HL-60 (cell line): Measurements from ENCODE around the gene SYCP2.
"Not testable (repeated sequence)": the region's sequence is repeated elsewhere in the genome, so short reads cannot be mapped to it uniquely, and the experiment has no call there.

Source experiments
- DNase-seq, 2 experiments: peaks; one replicate each; pipeline ENCODE4 v3.0.0-alpha.2; 2010 to 2020; ENCODE audit warnings: low read depth in 1 of 2, low spot score in 1 of 2
- H3K27ac ChIP-seq: fragments of 250-450 bp; sonication (Bioruptor Pico); replicated peaks from 2 replicates; pipeline ENCODE4 v1.5.1; 2020; ENCODE audit warnings: mild to moderate bottlenecking, moderate library complexity
- H3K27me3 ChIP-seq: fragments of 250-450 bp; sonication (Bioruptor Pico); 2 replicates; pipeline ENCODE4 v1.5.1; 2021; ENCODE audit warnings: mild to moderate bottlenecking, moderate library complexity; ENCODE audit not compliant: insufficient read depth, poor library complexity, severe bottlenecking
- H3K4me3 ChIP-seq: replicated peaks from 2 replicates; pipeline ENCODE4 v1.5.1; 2011; ENCODE audit warnings: mild to moderate bottlenecking, control low read depth, low read length; ENCODE audit not compliant: insufficient read depth
- GABPA ChIP-seq: IDR thresholded peaks from 2 replicates; pipeline ENCODE4 v1.6.1; 2012; ENCODE audit warnings: low read depth
- POLR2AphosphoS5 ChIP-seq: IDR thresholded peaks from 2 replicates; pipeline ENCODE4 v1.6.1; 2012; ENCODE audit warnings: low read depth
- SPI1 ChIP-seq: IDR thresholded peaks from 2 replicates; pipeline ENCODE4 v1.6.1; 2012; ENCODE audit warnings: low read depth, mild to moderate bottlenecking, borderline replicate concordance
- TF ChIP-seq, protein P1 (sequence below): IDR thresholded peaks from one replicate; pipeline ENCODE4 v1.5.1; 2011; ENCODE audit warnings: low read length, control low read depth, inconsistent platforms; ENCODE audit not compliant: insufficient read depth
- TF ChIP-seq, protein P2 (sequence below): IDR thresholded peaks from 2 replicates; pipeline ENCODE4 v1.6.1; 2012; ENCODE audit warnings: low read depth; ENCODE audit not compliant: insufficient replicate concordance

Gene SYCP2

DNA sequence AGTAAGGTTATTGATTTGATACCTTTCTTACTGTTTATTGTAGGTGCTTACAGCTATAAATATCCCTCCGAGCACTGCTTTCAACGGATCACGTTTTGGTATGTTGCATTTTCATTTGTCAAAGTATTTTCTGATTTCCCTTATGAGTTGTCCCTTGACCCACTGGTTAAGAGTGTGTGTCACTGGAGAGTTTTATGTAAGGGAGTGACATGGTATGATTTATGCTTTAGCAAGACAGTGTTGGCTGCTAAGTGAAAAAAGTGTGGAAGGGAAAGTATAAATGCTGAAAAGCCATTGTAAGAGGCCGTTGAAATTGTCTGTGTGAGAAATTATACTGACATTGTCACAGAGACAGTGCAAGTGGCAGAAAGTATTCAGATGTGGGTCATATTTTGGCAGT is 72.0 kb downstream of the SYCP2 start:
- no peak for TF ChIP-seq SPI1
- TF ChIP-seq GABPA, result no peak
- TF ChIP-seq, protein P1, sequence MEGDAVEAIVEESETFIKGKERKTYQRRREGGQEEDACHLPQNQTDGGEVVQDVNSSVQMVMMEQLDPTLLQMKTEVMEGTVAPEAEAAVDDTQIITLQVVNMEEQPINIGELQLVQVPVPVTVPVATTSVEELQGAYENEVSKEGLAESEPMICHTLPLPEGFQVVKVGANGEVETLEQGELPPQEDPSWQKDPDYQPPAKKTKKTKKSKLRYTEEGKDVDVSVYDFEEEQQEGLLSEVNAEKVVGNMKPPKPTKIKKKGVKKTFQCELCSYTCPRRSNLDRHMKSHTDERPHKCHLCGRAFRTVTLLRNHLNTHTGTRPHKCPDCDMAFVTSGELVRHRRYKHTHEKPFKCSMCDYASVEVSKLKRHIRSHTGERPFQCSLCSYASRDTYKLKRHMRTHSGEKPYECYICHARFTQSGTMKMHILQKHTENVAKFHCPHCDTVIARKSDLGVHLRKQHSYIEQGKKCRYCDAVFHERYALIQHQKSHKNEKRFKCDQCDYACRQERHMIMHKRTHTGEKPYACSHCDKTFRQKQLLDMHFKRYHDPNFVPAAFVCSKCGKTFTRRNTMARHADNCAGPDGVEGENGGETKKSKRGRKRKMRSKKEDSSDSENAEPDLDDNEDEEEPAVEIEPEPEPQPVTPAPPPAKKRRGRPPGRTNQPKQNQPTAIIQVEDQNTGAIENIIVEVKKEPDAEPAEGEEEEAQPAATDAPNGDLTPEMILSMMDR, result no peak
- TF ChIP-seq, protein P2, sequence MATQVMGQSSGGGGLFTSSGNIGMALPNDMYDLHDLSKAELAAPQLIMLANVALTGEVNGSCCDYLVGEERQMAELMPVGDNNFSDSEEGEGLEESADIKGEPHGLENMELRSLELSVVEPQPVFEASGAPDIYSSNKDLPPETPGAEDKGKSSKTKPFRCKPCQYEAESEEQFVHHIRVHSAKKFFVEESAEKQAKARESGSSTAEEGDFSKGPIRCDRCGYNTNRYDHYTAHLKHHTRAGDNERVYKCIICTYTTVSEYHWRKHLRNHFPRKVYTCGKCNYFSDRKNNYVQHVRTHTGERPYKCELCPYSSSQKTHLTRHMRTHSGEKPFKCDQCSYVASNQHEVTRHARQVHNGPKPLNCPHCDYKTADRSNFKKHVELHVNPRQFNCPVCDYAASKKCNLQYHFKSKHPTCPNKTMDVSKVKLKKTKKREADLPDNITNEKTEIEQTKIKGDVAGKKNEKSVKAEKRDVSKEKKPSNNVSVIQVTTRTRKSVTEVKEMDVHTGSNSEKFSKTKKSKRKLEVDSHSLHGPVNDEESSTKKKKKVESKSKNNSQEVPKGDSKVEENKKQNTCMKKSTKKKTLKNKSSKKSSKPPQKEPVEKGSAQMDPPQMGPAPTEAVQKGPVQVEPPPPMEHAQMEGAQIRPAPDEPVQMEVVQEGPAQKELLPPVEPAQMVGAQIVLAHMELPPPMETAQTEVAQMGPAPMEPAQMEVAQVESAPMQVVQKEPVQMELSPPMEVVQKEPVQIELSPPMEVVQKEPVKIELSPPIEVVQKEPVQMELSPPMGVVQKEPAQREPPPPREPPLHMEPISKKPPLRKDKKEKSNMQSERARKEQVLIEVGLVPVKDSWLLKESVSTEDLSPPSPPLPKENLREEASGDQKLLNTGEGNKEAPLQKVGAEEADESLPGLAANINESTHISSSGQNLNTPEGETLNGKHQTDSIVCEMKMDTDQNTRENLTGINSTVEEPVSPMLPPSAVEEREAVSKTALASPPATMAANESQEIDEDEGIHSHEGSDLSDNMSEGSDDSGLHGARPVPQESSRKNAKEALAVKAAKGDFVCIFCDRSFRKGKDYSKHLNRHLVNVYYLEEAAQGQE, result no peak
- TF ChIP-seq POLR2AphosphoS5, result no peak
- Histone ChIP-seq H3K27me3 (no peaks in the 10 kb centered on the region), H3K27ac (no peak overlapping the region), H3K4me3 (no peak overlapping the region)
- DNase-seq, result no peak

DNA sequence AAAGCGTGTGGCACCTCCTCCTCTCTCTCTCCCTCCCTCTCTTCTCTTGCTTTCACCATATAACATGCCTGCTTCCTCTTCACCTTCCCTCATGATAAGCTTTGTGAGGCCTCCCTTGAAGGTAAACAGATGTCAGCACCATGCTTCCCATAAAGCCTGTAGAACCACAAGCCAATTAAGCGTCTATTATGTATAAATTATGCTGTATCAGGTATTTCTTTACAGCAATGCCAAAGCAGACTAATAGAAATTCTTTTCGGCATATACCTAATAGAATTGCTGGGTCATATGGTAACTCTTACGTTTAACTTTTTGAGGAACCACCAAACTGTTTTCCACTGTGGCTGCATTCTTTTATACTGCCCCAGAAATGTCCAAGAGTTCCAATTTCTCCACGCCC is 75.0 kb downstream of the SYCP2 start:
- TF ChIP-seq POLR2AphosphoS5 (no peak), GABPA (no peak), SPI1 (no peak)
- H3K4me3 ChIP-seq, result no peak overlapping the region
- H3K27ac ChIP-seq, result no peak overlapping the region
- no peaks in the 10 kb centered on the region for H3K27me3 ChIP-seq
- DNase-seq, result no peak

DNA sequence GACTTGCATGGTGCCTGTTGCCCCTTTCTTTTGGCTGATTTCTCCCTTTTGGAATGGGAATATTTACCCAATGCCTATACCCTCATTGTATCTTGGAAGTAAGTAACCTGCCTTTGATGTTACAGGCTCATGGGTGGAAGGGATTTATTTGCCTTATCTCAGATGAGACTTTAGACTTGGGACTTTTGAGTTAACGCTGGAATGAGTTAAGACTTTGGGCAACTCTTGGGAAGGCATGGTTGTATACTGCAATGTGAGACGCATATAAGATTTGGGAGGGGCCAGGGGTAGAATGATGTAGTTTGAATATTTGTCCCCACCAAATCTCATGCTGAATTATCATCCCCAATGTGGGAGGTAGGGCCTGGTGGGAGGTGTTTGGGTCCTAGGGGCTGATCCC is 75.5 kb downstream of the SYCP2 start:
- TF ChIP-seq GABPA (no peak), POLR2AphosphoS5 (no peak), SPI1 (no peak)
- TF ChIP-seq, protein P1, result no peak
- TF ChIP-seq, protein P2, result no peak
- no peak for DNase-seq
- H3K27me3 ChIP-seq, result no peaks in the 10 kb centered on the region
- H3K27ac ChIP-seq, result no peak overlapping the region
- no peak overlapping the region for H3K4me3 ChIP-seq

DNA sequence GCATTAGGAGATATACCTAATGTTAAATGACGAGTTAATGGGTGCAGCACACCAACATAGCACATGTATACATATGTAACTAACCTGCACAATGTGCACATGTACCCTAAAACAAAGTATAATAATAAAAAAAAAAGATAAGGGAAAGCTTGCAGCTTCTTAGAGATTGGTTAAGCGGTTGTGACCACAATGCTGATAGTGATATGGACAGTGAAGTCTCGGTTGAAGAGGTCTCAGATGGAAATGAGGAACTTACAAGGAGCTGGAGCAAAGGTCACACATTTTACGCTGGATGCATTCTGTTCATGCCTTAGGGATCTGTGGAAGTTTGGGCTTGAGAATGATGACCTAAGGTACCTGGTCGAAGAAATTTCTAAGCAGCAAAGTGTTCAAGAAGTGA is 76.5 kb downstream of the SYCP2 start:
- not testable (repeated sequence) for H3K27ac ChIP-seq, DNase-seq, H3K4me3 ChIP-seq, H3K27me3 ChIP-seq

DNA sequence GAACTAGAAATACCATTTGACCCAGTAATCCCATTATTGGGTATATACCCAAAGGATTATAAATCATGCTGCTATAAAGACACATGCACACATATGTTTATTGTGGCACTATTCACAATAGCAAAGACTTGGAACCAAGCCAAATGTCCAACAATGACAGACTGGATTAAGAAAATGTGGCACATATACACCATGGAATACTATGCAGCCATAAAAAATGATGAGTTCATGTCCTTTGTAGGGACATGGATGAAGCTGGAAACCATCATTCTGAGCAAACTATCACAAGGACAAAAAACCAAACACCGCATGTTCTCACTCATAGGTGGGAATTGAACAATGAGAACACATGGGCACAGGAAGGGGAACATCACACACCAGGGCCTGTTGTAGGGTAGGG is 76.9 kb downstream of the SYCP2 start:
- H3K27me3 ChIP-seq, H3K4me3 ChIP-seq, DNase-seq: not testable (repeated sequence)

More for the DNA sequence above, 76.9 kb downstream of the SYCP2 start:
- not testable (repeated sequence) for H3K27ac ChIP-seq
